ENCODE results near the gene PAXIP1.

PAXIP1 gene

GRCh38 chr7:154913638-154914307 is 89.2 kb downstream of the PAXIP1 start (continued):
- TF ChIP-seq ZNF214 (tag by site-specific recombination; IDR thresholded peaks at IDR 0.05; ENCODE audit: borderline replicate concordance) = no peak
- TF ChIP-seq TCF7L2 (IDR thresholded peaks at IDR 0.05; ENCODE audit: borderline replicate concordance, low read depth, low read length) = no peak
- no peak for TF ChIP-seq ZNF146 (tag by site-specific recombination; IDR thresholded peaks at IDR 0.05)
- no peak for TF ChIP-seq ZNF394 (tag by site-specific recombination; IDR thresholded peaks at IDR 0.05; ENCODE audit: borderline replicate concordance)
- TF ChIP-seq ZNF501 (tag by site-specific recombination; IDR thresholded peaks at IDR 0.05) = no peak
- TF ChIP-seq WT1 (tag by site-specific recombination; IDR thresholded peaks at IDR 0.05) = no peak
- TF ChIP-seq YY1 (tag by site-specific recombination; IDR thresholded peaks at IDR 0.05) = no peak
- no peak for TF ChIP-seq ZNF292 (tag by site-specific recombination; IDR thresholded peaks at IDR 0.05; ENCODE audit: borderline replicate concordance, low read depth)
- TF ChIP-seq PRDM1 (tag by site-specific recombination; IDR thresholded peaks at IDR 0.05) = no peak
- TF ChIP-seq, protein P1, sequence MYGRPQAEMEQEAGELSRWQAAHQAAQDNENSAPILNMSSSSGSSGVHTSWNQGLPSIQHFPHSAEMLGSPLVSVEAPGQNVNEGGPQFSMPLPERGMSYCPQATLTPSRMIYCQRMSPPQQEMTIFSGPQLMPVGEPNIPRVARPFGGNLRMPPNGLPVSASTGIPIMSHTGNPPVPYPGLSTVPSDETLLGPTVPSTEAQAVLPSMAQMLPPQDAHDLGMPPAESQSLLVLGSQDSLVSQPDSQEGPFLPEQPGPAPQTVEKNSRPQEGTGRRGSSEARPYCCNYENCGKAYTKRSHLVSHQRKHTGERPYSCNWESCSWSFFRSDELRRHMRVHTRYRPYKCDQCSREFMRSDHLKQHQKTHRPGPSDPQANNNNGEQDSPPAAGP (tag by site-specific recombination; IDR thresholded peaks at IDR 0.05) = no peak
- TF ChIP-seq ZBTB26 (tag by site-specific recombination; optimal IDR thresholded peaks at IDR 0.05) = no peak
- TF ChIP-seq, protein P2, sequence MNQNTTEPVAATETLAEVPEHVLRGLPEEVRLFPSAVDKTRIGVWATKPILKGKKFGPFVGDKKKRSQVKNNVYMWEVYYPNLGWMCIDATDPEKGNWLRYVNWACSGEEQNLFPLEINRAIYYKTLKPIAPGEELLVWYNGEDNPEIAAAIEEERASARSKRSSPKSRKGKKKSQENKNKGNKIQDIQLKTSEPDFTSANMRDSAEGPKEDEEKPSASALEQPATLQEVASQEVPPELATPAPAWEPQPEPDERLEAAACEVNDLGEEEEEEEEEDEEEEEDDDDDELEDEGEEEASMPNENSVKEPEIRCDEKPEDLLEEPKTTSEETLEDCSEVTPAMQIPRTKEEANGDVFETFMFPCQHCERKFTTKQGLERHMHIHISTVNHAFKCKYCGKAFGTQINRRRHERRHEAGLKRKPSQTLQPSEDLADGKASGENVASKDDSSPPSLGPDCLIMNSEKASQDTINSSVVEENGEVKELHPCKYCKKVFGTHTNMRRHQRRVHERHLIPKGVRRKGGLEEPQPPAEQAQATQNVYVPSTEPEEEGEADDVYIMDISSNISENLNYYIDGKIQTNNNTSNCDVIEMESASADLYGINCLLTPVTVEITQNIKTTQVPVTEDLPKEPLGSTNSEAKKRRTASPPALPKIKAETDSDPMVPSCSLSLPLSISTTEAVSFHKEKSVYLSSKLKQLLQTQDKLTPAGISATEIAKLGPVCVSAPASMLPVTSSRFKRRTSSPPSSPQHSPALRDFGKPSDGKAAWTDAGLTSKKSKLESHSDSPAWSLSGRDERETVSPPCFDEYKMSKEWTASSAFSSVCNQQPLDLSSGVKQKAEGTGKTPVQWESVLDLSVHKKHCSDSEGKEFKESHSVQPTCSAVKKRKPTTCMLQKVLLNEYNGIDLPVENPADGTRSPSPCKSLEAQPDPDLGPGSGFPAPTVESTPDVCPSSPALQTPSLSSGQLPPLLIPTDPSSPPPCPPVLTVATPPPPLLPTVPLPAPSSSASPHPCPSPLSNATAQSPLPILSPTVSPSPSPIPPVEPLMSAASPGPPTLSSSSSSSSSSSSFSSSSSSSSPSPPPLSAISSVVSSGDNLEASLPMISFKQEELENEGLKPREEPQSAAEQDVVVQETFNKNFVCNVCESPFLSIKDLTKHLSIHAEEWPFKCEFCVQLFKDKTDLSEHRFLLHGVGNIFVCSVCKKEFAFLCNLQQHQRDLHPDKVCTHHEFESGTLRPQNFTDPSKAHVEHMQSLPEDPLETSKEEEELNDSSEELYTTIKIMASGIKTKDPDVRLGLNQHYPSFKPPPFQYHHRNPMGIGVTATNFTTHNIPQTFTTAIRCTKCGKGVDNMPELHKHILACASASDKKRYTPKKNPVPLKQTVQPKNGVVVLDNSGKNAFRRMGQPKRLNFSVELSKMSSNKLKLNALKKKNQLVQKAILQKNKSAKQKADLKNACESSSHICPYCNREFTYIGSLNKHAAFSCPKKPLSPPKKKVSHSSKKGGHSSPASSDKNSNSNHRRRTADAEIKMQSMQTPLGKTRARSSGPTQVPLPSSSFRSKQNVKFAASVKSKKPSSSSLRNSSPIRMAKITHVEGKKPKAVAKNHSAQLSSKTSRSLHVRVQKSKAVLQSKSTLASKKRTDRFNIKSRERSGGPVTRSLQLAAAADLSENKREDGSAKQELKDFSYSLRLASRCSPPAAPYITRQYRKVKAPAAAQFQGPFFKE (tag by site-specific recombination; IDR thresholded peaks at IDR 0.05; ENCODE audit: borderline replicate concordance) = no peak
- 0 out of 2 replicates have a peak, but pooled peaks have one; percentile 25 for TF ChIP-seq ZIC2 (tag by site-specific recombination; IDR thresholded peaks at IDR 0.05)
- no peak for TF ChIP-seq ZNF843 (tag by site-specific recombination; IDR thresholded peaks at IDR 0.05)
- TF ChIP-seq ZBTB48 (tag by site-specific recombination; IDR thresholded peaks at IDR 0.05) = no peak
- TF ChIP-seq TRIM28 (IDR thresholded peaks at IDR 0.05; ENCODE audit: borderline replicate concordance, low read length) = no peak
- no peak for TF ChIP-seq ZSCAN23 (tag by site-specific recombination; IDR thresholded peaks at IDR 0.05)
- no peak for TF ChIP-seq EGR2 (tag by site-specific recombination; IDR thresholded peaks at IDR 0.05; ENCODE audit: low read depth)
- no peak for TF ChIP-seq ZNF19 (tag by site-specific recombination; IDR thresholded peaks at IDR 0.05; ENCODE audit: low read depth)
